Activated CD8-positive, alpha-beta T cell treated with anti-CD3 and anti-CD28 coated beads for 36 hours (primary cell): ENCODE measurements around the gene TYW1B. TPM values are rescaled to one million over a fixed set of nuclear protein-coding genes. Genes with fewer than 3 reads are reported as not detected.
A peak's percentile ranks its signal among the peaks of the same experiment; 100 is the strongest.
"Not testable (repeated sequence)": the region's sequence is repeated elsewhere in the genome, so short reads cannot be mapped to it uniquely, and the experiment has no call there.

Experiments
- ATAC-seq: fragments of 200-7000 bp; cut with Tn5 transposase; one replicate; pipeline ENCODE4 v1.10.0; 2021; ENCODE audit warnings: mild to moderate bottlenecking, moderate library complexity
- CTCF ChIA-PET: fragments of 350-600 bp; sonication (Branson Sonifier 250); formaldehyde crosslinking; loops from one replicate; lab custom pipeline; 2021; ENCODE audit warnings: antibody characterized with exemption; lab: Charles Lee
- POLR2A ChIA-PET: fragments of 350-600 bp; sonication (Branson Sonifier 250); formaldehyde crosslinking; loops from one replicate; lab custom pipeline; 2021; ENCODE audit warnings: antibody characterized with exemption; lab: Charles Lee
- DNase-seq: peaks from one replicate; pipeline ENCODE4 v3.0.0-alpha.2; 2020
- H3K27ac Mint-ChIP-seq: one replicate; pipeline ENCODE4 v1.8.0; 2021; ENCODE audit warnings: mild to moderate bottlenecking, mixed read lengths
- H3K27me3 Mint-ChIP-seq: one replicate; pipeline ENCODE4 v1.8.0; 2021; ENCODE audit warnings: mixed read lengths
- H3K36me3 Mint-ChIP-seq: one replicate; pipeline ENCODE4 v1.8.0; 2021; ENCODE audit warnings: low read depth, mixed read lengths
- H3K4me1 Mint-ChIP-seq: one replicate; pipeline ENCODE4 v1.8.0; 2021; ENCODE audit warnings: low read depth, mixed read lengths
- H3K4me3 Mint-ChIP-seq: one replicate; pipeline ENCODE4 v1.8.0; 2021; ENCODE audit warnings: mild to moderate bottlenecking, moderate library complexity, mixed read lengths
- H3K9me3 Mint-ChIP-seq: one replicate; pipeline ENCODE4 v1.8.0; 2021; ENCODE audit warnings: mixed read lengths
- CTCF ChIP-seq: fragments of 200-600 bp; IDR thresholded peaks from one replicate; pipeline ENCODE4 v1.8.0; 2022; ENCODE audit warnings: antibody characterized with exemption, mild to moderate bottlenecking
- intact Hi-C: fragments of 100-400 bp; cut with micrococcal nuclease; formaldehyde crosslinking; loops from one replicate; pipeline ENCODE4 v1.10.0; 2022
- total RNA-seq, 2 experiments: library from RNA; stranded (reverse); gene quantifications; one replicate each; pipeline ENCODE4 v1.2.3, GENCODE V29; 2021

TYW1B gene, protein sequence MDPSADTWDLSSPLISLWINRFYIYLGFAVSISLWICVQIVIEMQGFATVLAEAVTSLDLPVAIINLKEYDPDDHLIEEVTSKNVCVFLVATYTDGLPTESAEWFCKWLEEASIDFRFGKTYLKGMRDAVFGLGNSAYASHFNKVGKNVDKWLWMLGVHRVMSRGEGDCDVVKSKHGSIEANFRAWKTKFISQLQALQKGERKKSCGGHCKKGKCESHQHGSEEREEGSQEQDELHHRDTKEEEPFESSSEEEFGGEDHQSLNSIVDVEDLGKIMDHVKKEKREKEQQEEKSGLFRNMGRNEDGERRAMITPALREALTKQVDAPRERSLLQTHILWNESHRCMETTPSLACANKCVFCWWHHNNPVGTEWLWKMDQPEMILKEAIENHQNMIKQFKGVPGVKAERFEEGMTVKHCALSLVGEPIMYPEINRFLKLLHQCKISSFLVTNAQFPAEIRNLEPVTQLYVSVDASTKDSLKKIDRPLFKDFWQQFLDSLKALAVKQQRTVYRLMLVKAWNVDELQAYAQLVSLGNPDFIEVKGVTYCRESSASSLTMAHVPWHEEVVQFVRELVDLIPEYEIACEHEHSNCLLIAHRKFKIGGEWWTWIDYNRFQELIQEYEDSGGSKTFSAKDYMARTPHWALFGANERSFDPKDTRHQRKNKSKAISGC
- total RNA-seq, result 1 to 10 TPM; 1.6 to 1.8 TPM

GRCh38 chr7:72827839-72828591 lies at the start of gene TYW1B:
TYW1B (minus strand) TSS chr7:72828200; CDS start chr7:72828075, 125 bp downstream.
- intact Hi-C loops, result loop anchor here (5.0 kb wide), 1 partner anchor 89 kb away; no protein-coding TSS in a partner anchor
- POLR2A ChIA-PET, H3K27me3 Mint-ChIP-seq, H3K9me3 Mint-ChIP-seq: not testable (repeated sequence)
- DNase-seq (peak; percentile 98), ATAC-seq (peak; percentile 90)
- H3K4me1 Mint-ChIP-seq, result peaks cover 28% of the 10 kb centered on the region
- peak within 1 kb of the TSS; percentile 86 for H3K4me3 Mint-ChIP-seq
- peaks cover 20% of the 10 kb centered on the region for H3K36me3 Mint-ChIP-seq
- peak within 1 kb of the TSS; percentile 87 for H3K27ac Mint-ChIP-seq
- TF ChIP-seq CTCF, result peak; percentile 23
- CTCF ChIA-PET, result interaction anchor here (1.1 to 2.4 kb wide), 2 partner anchors 81 to 87 kb away, joined by 3 to 7 read pairs; no protein-coding TSS in a partner anchor

DNA sequence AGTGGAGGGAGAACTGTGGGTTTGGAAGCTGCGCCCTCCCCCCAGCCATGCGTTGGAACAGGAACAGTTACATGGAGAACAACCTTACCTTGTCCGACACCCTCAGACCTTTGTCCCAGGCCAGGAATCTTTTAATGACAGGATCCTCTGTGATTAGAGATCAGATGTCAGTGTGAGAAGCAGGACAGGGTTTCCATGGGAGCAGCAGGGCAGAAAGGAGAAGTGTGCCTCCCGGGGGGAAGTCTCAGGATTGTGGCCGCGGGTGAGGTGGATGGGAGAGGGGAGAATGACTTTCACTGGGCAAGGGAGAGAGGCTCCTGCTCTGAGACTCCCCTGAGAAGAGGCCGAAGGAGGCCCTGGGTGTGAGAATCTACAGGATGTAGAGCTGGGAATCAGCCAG lies 39.6 kb upstream of the TYW1B start:
- CTCF ChIA-PET, POLR2A ChIA-PET, H3K4me1 Mint-ChIP-seq, H3K4me3 Mint-ChIP-seq, H3K27me3 Mint-ChIP-seq, ATAC-seq, H3K9me3 Mint-ChIP-seq, DNase-seq, H3K27ac Mint-ChIP-seq, intact Hi-C loops, H3K36me3 Mint-ChIP-seq: not testable (repeated sequence)

DNA sequence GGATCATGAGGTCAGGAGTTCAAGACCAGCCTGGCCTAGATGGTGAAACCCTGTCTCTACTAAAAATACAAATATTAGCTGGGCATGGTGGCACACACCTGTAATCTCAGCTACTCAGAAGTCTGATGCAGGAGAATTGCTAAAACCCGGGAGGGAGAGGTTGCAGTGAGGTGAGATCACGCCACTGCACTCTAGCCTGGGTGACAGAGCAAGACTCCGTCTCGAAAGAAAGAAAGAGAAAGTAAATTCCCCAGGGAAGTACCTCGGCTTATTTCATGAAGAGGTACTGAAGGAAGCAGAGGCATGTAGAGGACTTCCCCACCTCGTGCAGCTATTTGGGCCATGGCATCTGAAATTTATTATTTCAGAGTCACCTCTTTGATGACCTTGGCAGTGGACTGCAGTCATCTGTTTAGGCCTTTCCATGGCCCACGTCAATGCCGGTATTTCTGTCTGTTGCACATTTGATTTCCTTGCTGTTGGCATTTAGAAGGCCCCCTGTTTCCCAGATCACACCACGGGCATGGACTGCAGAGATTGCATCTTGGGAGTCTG lies 30.9 kb upstream of the TYW1B start:
- intact Hi-C loops, DNase-seq, H3K4me1 Mint-ChIP-seq, H3K27me3 Mint-ChIP-seq, H3K9me3 Mint-ChIP-seq, POLR2A ChIA-PET, H3K36me3 Mint-ChIP-seq, H3K27ac Mint-ChIP-seq, ATAC-seq, CTCF ChIA-PET, H3K4me3 Mint-ChIP-seq: not testable (repeated sequence)

DNA sequence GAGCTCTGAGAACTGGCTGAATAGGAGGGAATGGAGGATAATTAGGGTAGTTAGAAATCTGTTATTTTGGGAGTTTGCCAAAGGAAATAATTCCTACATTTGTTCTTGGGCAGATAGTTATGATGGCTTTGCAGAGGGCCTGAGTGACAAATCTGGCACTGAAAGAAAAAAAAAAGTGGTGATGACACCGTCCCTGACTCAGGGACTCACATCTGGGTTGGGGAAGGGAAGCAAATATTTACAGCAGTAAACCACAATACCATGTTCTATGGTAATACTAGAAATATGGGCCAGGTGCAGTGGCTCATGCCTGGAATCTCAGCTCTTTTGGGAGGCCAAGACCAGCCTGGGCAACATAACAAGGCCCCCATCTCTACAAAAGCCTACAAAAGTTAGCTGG lies 29.9 kb upstream of the TYW1B start:
- H3K27me3 Mint-ChIP-seq, H3K27ac Mint-ChIP-seq, POLR2A ChIA-PET, H3K36me3 Mint-ChIP-seq, H3K9me3 Mint-ChIP-seq, H3K4me3 Mint-ChIP-seq, ATAC-seq, intact Hi-C loops, CTCF ChIA-PET, DNase-seq, H3K4me1 Mint-ChIP-seq: not testable (repeated sequence)

- H3K4me3 Mint-ChIP-seq, DNase-seq, H3K27ac Mint-ChIP-seq, POLR2A ChIA-PET, H3K27me3 Mint-ChIP-seq, intact Hi-C loops, H3K36me3 Mint-ChIP-seq, CTCF ChIA-PET, H3K4me1 Mint-ChIP-seq, H3K9me3 Mint-ChIP-seq, ATAC-seq: not testable (repeated sequence)
Observed at GRCh38 chr7:72855261-72855660, 27.3 kb upstream of the TYW1B start.

GRCh38 chr7:72852937-72853336 lies 24.9 kb upstream of the TYW1B start:
- H3K4me1 Mint-ChIP-seq, H3K36me3 Mint-ChIP-seq, DNase-seq, intact Hi-C loops, ATAC-seq, CTCF ChIA-PET, H3K4me3 Mint-ChIP-seq, H3K9me3 Mint-ChIP-seq, H3K27ac Mint-ChIP-seq, POLR2A ChIA-PET, H3K27me3 Mint-ChIP-seq: not testable (repeated sequence)

DNA sequence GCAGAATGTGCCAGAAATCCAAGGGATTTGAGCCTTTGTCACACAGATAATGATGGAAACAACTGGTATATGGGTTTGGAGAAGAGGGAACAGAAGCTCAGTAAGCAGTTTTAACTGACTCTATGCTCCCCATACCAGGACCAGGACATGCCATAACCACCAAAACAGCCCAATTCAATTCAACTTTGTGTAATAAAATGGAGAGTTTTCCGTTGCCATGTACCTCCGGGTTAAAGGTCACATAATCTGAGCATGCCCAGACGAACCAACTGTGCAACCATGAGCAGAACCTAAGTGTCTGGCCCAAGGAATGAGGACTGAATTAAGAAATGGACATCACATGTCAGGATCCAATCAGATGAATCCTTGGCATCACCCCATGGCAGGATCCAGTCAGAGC lies 22.7 kb upstream of the TYW1B start:
- H3K4me3 Mint-ChIP-seq, POLR2A ChIA-PET, DNase-seq, H3K9me3 Mint-ChIP-seq, H3K36me3 Mint-ChIP-seq, intact Hi-C loops, CTCF ChIA-PET, ATAC-seq, H3K4me1 Mint-ChIP-seq, H3K27ac Mint-ChIP-seq, H3K27me3 Mint-ChIP-seq: not testable (repeated sequence)

DNA sequence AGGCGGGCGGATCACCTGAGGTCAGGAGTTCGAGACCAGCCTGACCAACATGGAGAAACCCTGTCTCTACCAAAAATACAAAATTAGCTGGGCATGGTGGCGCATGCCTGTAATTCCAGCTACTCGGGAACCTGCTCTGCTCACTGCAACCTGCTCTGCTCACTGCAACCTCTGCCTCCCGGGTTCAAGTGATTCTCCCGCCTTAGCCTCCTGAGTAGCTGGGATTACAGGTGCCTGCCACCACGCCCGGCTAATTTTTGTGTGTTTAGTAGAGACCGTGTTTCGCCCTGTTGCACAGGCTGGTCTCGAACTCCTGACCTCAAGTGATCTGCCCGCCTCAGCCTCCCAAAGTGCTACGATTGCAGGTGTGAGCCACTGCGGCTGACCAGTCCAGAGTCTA lies 16.1 kb upstream of the TYW1B start:
- H3K27ac Mint-ChIP-seq, H3K4me3 Mint-ChIP-seq, DNase-seq, H3K4me1 Mint-ChIP-seq, intact Hi-C loops, H3K27me3 Mint-ChIP-seq, ATAC-seq, POLR2A ChIA-PET, CTCF ChIA-PET: not testable (repeated sequence)
- Mint-ChIP-seq H3K36me3 (peaks cover 17% of the 10 kb centered on the region), H3K9me3 (peaks cover 16% of the 10 kb centered on the region)

DNA sequence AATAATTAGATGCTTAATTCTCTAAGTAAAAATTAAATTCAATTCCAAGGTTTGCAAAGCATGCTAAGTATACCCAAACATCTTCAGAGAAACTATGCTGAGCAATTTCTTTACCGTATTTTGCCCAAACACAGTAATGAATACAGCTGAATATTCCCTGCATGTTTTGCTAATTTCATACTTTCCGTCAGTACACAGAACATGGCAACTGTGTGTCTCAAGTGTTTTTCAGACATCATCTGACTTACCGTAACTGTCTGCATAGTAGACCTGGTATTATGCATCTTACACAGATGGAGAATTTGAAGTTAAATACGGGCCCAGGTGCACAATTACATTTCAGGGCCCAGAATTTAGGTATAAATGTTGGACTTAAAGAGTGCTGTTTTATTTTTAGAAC lies 15.2 kb upstream of the TYW1B start:
- Mint-ChIP-seq H3K9me3 (peaks cover 16% of the 10 kb centered on the region), H3K36me3 (peaks cover 21% of the 10 kb centered on the region)
- DNase-seq, H3K4me3 Mint-ChIP-seq, ATAC-seq, H3K27ac Mint-ChIP-seq, CTCF ChIA-PET, H3K27me3 Mint-ChIP-seq, intact Hi-C loops, POLR2A ChIA-PET, H3K4me1 Mint-ChIP-seq: not testable (repeated sequence)

DNA sequence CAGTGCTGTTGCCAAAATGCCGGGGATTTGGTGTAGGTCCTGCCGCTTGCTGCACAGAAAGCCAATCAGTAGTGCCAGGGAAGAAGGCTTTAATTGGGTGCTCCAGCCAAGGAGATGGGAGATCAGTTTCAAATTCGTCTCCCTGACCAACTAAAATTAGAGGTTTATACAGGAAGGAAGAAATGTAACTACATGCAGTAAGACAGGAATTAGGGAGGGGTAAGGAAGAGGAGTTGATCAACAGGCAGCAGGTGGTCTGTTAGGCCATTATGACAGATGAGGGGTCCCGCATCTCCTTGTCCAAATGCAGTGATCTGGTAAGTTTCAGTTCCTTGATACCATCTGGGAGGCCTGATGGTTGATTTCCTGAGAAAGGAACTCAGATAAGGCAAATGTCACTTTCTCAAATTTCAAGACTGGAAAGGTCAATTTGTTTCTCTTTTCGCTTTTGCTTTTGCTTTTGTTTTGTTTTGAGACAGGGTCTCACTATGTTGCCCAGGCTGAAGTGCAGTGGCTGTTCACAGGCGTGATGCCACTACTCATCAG lies 13.0 kb upstream of the TYW1B start:
- H3K9me3 Mint-ChIP-seq, result peaks cover 16% of the 10 kb centered on the region
- intact Hi-C loops, DNase-seq, POLR2A ChIA-PET, H3K27me3 Mint-ChIP-seq, H3K27ac Mint-ChIP-seq, H3K4me3 Mint-ChIP-seq, CTCF ChIA-PET, H3K4me1 Mint-ChIP-seq, ATAC-seq: not testable (repeated sequence)
- peaks cover 31% of the 10 kb centered on the region for H3K36me3 Mint-ChIP-seq
